ES-I3 (cell line): ENCODE data around the gene PBX3.

Source experiments
- H3K36me3 ChIP-seq: 2 replicates; pipeline ENCODE4 v1.6.1; 2013; ENCODE audit warnings: mild to moderate bottlenecking, low read length, control low read depth, moderate library complexity; ENCODE audit not compliant: insufficient read depth
- H3K4me1 ChIP-seq: 2 replicates; pipeline ENCODE4 v1.6.1; 2013; ENCODE audit warnings: mild to moderate bottlenecking, control low read depth, low read length; ENCODE audit not compliant: insufficient read depth
- H3K9ac ChIP-seq: 2 replicates; pipeline ENCODE4 v1.6.1; 2013; ENCODE audit warnings: low read depth, mild to moderate bottlenecking, low read length, moderate library complexity
- H3K9me3 ChIP-seq: 2 replicates; pipeline ENCODE4 v1.6.1; 2013; ENCODE audit warnings: mild to moderate bottlenecking, low read length, moderate library complexity; ENCODE audit not compliant: control insufficient read depth, insufficient read depth

PBX3 gene

DNA sequence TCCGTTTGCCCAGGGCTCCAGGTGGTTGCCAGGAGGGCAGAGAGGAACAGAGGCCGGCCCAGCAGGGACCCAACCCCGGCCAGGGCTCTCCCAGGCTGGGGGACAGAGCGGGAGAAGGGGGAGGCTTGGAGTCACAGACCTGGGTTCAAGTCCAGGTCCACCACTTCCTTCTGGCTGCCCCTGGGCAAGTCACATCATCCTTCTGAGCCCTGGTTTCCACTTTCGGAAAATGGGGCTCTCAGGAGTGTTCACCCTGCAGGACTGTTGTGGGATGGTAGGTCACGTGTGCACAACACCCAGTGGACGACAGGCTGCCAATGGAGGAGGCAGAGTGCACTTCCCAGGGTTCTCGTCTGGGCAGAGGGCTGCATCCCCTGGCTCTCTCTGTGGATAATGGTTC lies 245.4 kb downstream of the PBX3 start:
- no peaks in the 10 kb centered on the region for H3K9me3 ChIP-seq
- no peaks in the 10 kb centered on the region for H3K4me1 ChIP-seq
- H3K36me3 ChIP-seq = no peaks in the 10 kb centered on the region
- H3K9ac ChIP-seq = no peak overlapping the region

DNA sequence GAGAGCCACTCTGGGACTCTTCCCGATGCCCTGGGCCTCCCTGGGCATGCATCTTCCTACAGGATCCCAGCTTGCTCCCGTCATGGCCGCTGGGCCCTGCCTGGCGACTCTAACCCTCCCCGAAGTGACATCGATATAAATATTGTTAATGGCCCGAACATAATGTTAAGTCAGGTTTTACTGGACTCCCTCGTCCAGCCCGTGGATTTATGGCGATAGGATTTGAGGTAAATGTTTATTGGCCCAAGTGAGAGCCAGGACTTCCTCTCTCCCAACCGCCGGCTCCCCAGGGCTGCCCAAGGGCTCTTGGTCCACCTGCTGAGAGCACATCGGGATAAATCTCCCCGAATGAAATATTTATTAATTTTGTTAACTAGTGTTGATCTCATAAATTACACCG lies 246.3 kb downstream of the PBX3 start:
- no peak overlapping the region for H3K9ac ChIP-seq
- H3K36me3 ChIP-seq = no peaks in the 10 kb centered on the region
- no peaks in the 10 kb centered on the region for H3K4me1 ChIP-seq
- H3K9me3 ChIP-seq = no peaks in the 10 kb centered on the region

DNA sequence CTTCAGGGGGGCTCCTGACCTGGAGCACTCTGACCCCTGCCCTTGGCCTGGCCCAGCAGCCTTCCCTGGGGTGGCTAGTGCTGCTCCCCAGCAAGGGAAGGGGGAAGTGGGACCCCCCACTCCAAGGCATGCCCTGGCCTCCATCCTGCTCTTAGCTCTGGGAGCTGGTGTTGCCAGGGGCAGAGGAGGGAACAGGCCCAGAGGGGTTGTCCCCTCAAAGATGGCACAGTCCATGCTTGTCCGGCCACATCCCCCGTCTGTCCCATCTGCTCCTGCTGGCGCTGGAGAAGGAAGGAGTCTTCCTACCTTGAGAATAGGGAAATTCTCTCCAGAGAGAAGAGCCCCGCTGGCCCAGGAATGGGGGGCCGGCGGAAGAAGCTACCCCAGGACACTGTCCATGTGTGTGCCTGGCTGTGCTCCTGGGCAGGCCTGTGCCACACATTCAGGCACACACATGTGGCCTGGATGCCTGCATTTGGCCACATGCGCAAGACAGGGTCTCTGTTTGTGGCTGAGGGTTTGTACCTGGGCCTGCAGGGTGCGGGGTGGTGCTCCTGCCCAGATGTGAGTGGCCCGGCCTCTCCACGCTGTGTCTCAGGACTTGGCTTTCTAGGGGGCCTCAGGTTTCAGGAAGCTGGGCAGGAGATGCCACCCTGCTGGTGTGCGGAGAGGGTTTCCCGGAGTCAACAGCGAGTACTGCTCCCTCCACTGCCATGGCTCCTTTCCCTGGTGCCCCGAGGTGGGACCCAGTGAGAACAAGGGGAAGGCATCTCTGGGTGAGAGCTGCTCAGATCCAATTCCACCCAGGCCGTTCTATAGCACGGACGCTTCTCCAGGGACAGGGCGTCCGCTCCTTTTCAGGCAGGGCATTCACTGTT lies 247.1 kb downstream of the PBX3 start:
- Histone ChIP-seq H3K4me1 (no peaks in the 10 kb centered on the region), H3K36me3 (no peaks in the 10 kb centered on the region), H3K9ac (no peak overlapping the region), H3K9me3 (no peaks in the 10 kb centered on the region)

DNA sequence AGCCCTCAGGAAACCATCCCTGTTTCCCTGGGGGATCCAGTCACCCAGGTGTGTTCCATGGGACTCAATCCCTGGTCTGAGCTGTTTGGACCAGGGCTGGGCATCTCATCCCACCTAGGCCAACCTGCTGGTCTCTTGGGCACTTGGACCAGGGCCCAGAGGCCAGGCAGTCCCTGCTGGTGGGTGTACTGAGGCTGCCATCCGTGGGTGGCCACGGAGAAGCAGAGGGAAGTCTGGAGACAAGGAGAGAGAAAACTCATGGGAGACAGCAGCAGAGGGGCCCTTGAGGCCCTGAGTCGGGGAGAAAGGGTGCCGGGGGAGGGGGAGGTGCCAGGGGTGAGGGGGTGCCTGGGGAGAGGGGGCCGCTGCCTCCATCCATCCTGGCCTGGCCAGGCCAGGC lies 247.8 kb downstream of the PBX3 start:
- H3K36me3 ChIP-seq = no peaks in the 10 kb centered on the region
- no peaks in the 10 kb centered on the region for H3K9me3 ChIP-seq
- H3K4me1 ChIP-seq = no peaks in the 10 kb centered on the region
- no peak overlapping the region for H3K9ac ChIP-seq

DNA sequence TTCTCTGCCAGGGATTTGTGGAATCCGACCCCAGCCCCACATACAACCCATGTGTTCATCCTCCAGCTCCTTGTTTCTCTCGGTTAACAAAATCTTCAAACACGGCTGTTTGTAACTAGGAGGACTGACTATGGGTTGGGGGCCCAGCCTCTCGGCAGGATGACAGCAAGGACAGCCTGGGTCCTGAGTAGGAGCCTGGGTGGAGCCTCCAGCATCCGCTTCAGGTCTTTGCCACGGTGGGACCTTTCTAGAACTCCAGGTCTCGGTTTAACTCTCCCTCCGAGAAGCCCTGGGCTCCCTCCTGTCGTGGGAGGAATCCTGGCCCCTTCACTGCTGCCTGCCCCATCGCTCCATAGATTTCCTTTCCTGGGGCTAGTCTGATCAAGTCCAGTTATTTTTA lies 248.5 kb downstream of the PBX3 start:
- no peaks in the 10 kb centered on the region for H3K9me3 ChIP-seq
- no peak overlapping the region for H3K9ac ChIP-seq
- H3K36me3 ChIP-seq = no peaks in the 10 kb centered on the region
- no peaks in the 10 kb centered on the region for H3K4me1 ChIP-seq

DNA sequence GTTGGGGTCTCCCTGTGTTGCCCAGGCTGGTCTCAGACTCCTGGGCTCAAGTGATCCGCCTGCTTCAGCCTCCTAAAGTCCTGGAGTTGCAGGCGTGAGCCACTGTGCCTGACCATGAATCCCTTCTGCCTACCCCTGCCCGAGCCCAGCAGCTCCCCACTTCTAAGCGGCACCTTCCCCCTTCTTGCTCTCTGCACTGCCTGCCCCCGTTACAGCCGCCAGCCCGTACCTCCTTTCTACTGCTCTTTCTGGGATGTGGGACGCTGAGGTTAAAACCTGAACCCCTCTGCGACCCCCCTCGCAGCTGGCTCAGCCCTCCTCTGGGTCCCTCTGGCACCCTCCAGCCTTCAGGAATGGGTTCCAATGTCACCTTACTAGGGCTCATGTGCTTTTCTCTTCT lies 249.6 kb downstream of the PBX3 start:
- Histone ChIP-seq H3K4me1 (no peaks in the 10 kb centered on the region), H3K9me3 (no peaks in the 10 kb centered on the region), H3K9ac (no peak overlapping the region), H3K36me3 (no peaks in the 10 kb centered on the region)

DNA sequence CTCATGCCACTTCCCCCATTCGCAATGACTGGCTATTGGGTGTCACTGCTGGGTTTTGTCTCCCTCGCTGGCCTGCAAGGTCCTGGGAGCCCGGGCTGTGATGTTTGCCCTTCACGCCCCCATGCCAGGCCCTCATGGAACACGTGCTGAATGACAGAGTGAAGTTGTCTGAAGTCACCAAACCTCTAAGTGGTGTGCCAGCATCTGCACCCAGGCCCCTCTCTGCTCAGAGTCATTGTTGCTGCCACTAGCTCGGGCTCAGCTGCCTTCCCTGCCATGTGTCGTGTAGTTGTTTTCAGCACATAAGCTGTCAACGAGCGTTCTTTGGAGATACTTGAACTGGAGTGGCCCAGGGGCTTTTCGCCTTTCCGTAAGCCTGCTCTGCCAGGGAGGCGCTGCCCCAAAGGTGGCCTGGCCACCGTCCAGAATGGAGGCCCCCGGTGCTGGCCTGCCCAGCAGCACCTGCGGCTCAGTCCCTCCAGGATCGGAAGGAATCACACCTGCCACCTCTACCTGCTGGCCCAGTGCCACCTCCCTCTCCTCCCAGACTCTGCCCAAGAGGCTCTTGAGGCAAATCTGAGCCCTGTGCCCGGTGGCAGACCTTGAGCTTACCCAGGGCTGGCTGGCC lies 250.1 kb downstream of the PBX3 start:
- no peak overlapping the region for H3K9ac ChIP-seq
- H3K36me3 ChIP-seq = no peaks in the 10 kb centered on the region
- no peaks in the 10 kb centered on the region for H3K9me3 ChIP-seq
- H3K4me1 ChIP-seq = no peaks in the 10 kb centered on the region

DNA sequence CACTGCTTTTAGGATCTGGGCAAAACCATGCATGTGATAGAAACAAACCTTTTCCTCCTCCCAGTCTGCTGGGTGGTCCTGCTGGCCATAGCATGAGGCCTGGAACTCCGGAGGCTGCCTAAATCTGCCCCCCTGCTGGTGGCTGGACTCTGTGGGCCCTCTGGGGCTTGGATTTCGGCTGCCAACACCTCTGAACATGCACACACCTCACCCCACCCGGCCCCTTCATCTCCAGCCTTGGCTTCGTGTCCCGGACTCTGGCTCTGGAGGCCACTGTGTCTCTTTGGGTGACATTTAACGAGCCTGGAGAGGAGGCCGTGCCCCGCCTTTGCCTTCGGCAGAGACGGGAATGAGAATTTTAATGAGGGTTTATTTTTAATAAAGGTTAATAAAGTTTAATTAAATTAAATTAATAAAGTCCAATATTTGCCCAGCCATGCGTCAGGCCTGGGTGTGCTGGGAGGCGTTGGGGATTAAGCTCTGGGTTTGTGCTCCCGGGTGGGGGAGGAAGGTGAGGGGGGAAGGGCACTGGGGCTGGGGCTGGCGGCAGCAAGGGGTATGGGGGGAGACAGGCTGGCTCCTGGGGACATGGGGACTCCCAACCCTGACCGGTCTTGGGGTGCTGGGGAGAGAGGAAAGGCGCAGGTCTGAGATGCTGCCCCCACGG lies 251.8 kb downstream of the PBX3 start:
- no peak overlapping the region for H3K9ac ChIP-seq

DNA sequence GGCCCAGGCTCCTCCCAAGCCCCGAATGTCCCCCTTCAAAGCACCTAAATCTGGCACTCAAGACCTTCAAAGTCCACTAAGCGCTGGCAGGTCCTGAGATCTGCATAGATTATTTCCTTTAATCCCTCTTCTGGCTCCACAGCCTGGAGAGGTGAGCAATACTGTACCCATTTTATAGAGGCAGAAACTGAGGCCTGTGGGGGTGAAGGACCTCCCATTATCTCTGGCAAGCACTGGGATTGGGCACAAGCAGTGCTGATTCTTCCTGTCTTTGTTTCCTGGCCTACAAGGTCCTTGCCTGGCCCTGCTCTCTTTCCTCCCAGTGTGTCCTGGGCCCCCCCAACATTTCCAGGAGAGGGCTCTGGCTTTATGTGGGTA lies 252.3 kb downstream of the PBX3 start:
- H3K4me1 ChIP-seq = no peaks in the 10 kb centered on the region
- no peak overlapping the region for H3K9ac ChIP-seq
- H3K9me3 ChIP-seq = no peaks in the 10 kb centered on the region
- H3K36me3 ChIP-seq = no peaks in the 10 kb centered on the region

More for the DNA sequence above, 251.8 kb downstream of the PBX3 start:
- no peaks in the 10 kb centered on the region for H3K36me3 ChIP-seq
- no peaks in the 10 kb centered on the region for H3K9me3 ChIP-seq
- no peaks in the 10 kb centered on the region for H3K4me1 ChIP-seq

DNA sequence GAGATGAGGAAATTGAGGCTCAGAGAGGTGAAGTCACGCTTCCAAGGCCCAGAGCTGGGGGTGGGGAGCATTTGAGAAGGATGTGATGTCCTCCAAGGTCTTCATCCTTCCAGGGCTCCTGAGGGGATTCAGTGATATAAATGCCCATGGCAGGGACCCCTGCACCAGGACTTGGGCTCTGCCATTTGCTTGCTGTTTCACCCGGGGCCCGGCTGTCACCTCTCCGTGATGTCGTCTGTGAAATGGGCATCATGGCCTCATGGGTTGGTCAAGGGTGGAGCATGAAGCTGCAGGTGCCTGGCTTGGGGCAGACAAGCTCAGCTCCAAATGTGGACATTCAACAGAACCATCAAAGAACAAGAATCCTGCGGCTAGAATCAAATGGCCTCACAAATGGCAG lies 253.1 kb downstream of the PBX3 start:
- Histone ChIP-seq H3K9me3 (no peaks in the 10 kb centered on the region), H3K36me3 (no peaks in the 10 kb centered on the region), H3K9ac (no peak overlapping the region), H3K4me1 (no peaks in the 10 kb centered on the region)

DNA sequence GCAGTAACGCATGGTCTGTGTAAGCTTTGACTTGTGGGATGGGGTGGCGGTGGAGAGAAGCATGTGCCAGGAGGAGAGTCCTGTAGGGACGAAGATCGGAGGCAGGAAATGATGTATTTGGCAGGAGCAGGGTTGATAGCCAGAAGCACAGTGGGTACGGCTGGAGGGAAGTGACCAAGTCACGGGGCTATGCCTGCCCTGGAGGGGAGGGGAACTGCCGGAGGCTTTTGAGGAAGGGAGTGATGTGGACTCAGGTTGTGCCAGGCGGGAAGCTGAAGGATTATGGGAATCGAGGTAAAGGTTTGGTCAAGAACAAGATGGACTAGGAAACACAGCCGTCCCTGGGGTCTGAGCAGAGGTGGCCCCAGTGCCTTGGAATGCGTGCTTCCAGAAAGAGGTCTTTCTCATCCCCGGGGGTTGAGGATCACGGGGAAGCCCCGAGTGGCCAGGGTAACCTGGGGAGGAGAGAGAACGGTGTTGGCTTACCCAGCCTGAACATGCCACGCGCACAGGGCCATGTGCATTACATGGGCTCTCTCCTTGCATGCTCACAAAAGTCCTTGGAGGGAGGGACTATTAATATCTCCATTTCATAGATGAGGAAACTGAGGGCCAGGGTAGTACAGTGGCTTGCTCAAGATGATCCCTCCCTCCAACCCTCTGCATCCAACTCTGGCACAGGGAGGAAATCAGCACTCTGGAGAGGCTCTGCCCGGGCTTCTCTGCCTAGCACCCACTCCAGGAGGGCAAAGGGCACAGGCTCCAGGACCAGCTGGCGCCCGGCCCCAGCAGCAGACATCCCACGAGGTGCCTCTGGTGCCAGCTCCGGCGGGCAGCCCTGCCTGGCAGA lies 253.8 kb downstream of the PBX3 start:
- no peaks in the 10 kb centered on the region for H3K36me3 ChIP-seq
- H3K9me3 ChIP-seq = no peaks in the 10 kb centered on the region
- H3K9ac ChIP-seq = no peak overlapping the region
- no peaks in the 10 kb centered on the region for H3K4me1 ChIP-seq

DNA sequence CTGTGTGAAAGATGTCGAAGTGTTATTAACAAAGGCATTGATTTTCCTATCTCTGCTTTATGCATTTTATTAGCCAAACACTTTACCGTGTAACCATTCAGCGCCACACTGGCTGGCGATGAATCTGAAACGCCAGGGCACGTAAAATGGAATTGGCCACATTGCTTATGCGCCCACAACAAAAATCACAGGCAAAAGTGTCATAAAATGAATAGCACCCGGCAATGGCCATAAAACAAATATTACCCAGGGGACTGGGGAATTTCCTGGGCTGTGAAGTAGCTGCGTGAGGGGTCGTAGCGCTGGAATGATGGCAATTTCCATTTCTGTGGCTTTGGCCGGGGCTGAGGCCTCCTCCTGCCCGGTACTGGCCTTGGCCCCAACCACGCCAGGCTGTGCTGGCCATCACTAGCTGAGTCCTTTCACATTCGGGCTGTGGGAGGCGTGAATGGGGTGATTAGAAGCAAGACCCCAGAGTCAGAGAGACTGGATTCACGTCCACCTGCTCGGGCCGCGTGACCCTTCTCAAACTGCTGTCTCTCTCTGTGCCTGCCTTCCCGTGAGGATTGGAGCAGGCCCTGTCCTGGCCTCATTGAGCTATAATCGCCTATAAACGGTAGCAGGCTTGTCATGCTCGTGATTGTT lies 254.5 kb downstream of the PBX3 start:
- H3K9ac ChIP-seq = no peak overlapping the region
- H3K9me3 ChIP-seq = no peaks in the 10 kb centered on the region
- H3K4me1 ChIP-seq = no peaks in the 10 kb centered on the region
- no peaks in the 10 kb centered on the region for H3K36me3 ChIP-seq

DNA sequence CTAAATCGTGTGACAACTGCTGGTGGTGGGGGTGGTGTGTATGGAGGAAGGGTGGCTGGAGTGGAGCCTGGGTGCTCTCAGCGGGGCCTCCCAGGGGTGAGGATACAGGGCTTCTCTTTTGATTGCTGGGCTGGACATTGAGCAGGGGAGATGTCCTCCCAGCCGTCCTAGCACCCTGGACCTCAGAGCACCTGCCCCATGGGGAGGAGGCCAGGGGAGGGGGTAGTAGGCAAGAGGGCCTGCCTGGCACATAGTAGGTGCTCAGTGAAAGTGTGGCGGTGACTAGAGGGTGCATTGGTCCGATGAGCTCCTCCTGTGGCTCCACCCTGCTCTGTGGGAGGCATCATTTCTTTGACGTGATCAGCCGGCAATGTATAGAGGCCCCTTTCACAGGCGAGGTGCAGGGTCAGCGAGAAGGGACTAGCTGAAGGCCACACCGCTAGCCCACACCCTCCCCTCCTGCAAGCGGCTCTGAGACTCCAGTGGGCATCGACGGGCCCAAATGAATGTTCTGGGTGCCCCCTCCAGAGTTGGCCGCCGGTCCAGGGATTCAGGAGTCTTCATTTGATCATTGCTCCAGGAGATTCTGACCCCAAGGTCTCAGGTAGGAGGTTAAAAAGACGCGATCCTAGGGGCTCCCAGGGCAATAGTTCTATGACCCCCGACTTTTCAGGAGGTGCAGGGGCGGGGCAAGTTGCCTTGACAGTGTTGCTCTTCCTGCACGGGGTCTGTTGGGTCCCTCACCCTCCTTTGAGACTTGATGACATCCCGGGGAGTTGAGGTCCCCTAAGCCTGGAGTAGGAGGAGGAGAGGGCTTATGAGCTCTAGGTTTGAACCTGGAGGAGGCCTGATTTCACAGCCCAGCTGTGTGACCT lies 255.5 kb downstream of the PBX3 start:
- Histone ChIP-seq H3K9me3 (no peaks in the 10 kb centered on the region), H3K9ac (no peak overlapping the region), H3K36me3 (no peaks in the 10 kb centered on the region), H3K4me1 (no peaks in the 10 kb centered on the region)
